B cell (primary cell): ENCODE results near the gene ATXN3L. TPM values are rescaled to one million over a fixed set of nuclear protein-coding genes. Genes with fewer than 3 reads are reported as not detected.

Experiments
- ATAC-seq: fragments of 200-7000 bp; cut with Tn5 transposase; one replicate; pipeline ENCODE4 v1.10.0; 2021; ENCODE audit warnings: low read depth, mild to moderate bottlenecking, moderate number of reproducible peaks, moderate library complexity
- CTCF ChIA-PET: fragments of 350-600 bp; sonication (Branson Sonifier 250); formaldehyde crosslinking; loops from one replicate; lab custom pipeline; 2021; ENCODE audit warnings: antibody characterized with exemption, inconsistent platforms; lab: Charles Lee
- POLR2A ChIA-PET: fragments of 350-600 bp; sonication (Branson Sonifier 250); formaldehyde crosslinking; loops from one replicate; lab custom pipeline; 2021; ENCODE audit warnings: antibody characterized with exemption; lab: Charles Lee
- DNase-seq: peaks from one replicate; pipeline ENCODE4 v3.0.0; 2013
- H2AFZ ChIP-seq: 2 replicates; pipeline ENCODE4 v1.6.1; 2012; ENCODE audit warnings: mild to moderate bottlenecking, low read depth, low read length; ENCODE audit not compliant: insufficient read depth, poor library complexity, severe bottlenecking
- H3K27ac ChIP-seq, 2 donors: 1 replicate in 1 of 2; 2 replicates in 1 of 2; pipeline ENCODE4 v1.5.1; 2012 to 2013; ENCODE audit warnings: low read length in 2 of 2, mild to moderate bottlenecking in 2 of 2, moderate library complexity in 1 of 2
- H3K27me3 ChIP-seq, 4 experiments: fragments of 200-600 bp in 1 of 4; sonication (generic) in 1 of 4; replicated peaks in 1 of 4; 1 replicate in 2 of 4; 2 replicates in 2 of 4; pipeline versions ENCODE4 v1.6.1 to v1.7.0; 2013 to 2016; ENCODE audit warnings: low read length in 3 of 4, mild to moderate bottlenecking in 2 of 4, mixed read lengths in 1 of 4, moderate library complexity in 1 of 4; ENCODE audit not compliant: insufficient read depth in 4 of 4, control insufficient read depth in 3 of 4; ENCODE audit errors: control extremely low read depth in 1 of 4
- H3K36me3 ChIP-seq, 2 experiments: replicated peaks in 1 of 2; 1 replicate in 1 of 2; 2 replicates in 1 of 2; pipeline versions ENCODE4 v1.6.1 to v1.7.1; 2013; ENCODE audit warnings: low read length in 1 of 2; ENCODE audit not compliant: insufficient read depth in 2 of 2, control insufficient read depth in 1 of 2; ENCODE audit errors: control extremely low read depth in 1 of 2, extremely low read depth in 1 of 2
- H3K4me1 ChIP-seq, 2 donors: fragments of 200-600 bp in 1 of 2; sonication (generic) in 1 of 2; 1 replicate in 1 of 2; 2 replicates in 1 of 2; pipeline versions ENCODE4 v1.5.1 to v1.6.1; 2013 to 2017; ENCODE audit warnings: low read length in 2 of 2; ENCODE audit not compliant: control insufficient read depth in 2 of 2, insufficient read depth in 2 of 2
- H3K4me2 ChIP-seq: replicated peaks from 2 replicates; pipeline ENCODE3; 2012; ENCODE audit warnings: mild to moderate bottlenecking, low read depth, low read length; ENCODE audit not compliant: poor library complexity, severe bottlenecking
- H3K4me3 ChIP-seq, 5 experiments: fragments of 200-600 bp in 1 of 5; sonication (generic) in 1 of 5; 1 replicate in 3 of 5; 2 replicates in 2 of 5; pipeline versions ENCODE4 v1.5.1 to v1.7.0; 2011 to 2016; ENCODE audit warnings: low read length in 4 of 5, mild to moderate bottlenecking in 4 of 5, low read depth in 2 of 5, control low read depth in 1 of 5, moderate library complexity in 1 of 5; ENCODE audit not compliant: insufficient read depth in 1 of 5; ENCODE audit errors: control extremely low read depth in 1 of 5, extremely low read depth in 1 of 5
- H3K79me2 ChIP-seq: fragments of 200-600 bp; sonication (generic); one replicate; pipeline ENCODE4 v1.6.0; 2016; ENCODE audit warnings: low read length; ENCODE audit not compliant: control insufficient read depth, insufficient read depth
- H3K9ac ChIP-seq: fragments of 200-600 bp; sonication (generic); 2 replicates; pipeline ENCODE4 v1.6.1; 2017; ENCODE audit warnings: mild to moderate bottlenecking, low read length, moderate library complexity
- H3K9me3 ChIP-seq, 3 donors: one replicate each; pipeline versions ENCODE4 v1.6.1 to v1.7.1; 2013; ENCODE audit warnings: low read length in 2 of 3; ENCODE audit not compliant: control insufficient read depth in 2 of 3, insufficient read depth in 1 of 3; ENCODE audit errors: control extremely low read depth in 1 of 3
- H4K20me1 ChIP-seq: 2 replicates; pipeline ENCODE4 v1.6.0; 2012; ENCODE audit warnings: mild to moderate bottlenecking, low read length; ENCODE audit not compliant: insufficient read depth, control insufficient read depth, poor library complexity, severe bottlenecking
- H3K27ac Mint-ChIP-seq: one replicate; pipeline ENCODE4 v1.8.0; 2021; ENCODE audit warnings: mixed read lengths
- H3K27me3 Mint-ChIP-seq: one replicate; pipeline ENCODE4 v1.8.0; 2021; ENCODE audit warnings: mixed read lengths
- H3K4me1 Mint-ChIP-seq: one replicate; pipeline ENCODE4 v1.8.0; 2021; ENCODE audit warnings: mixed read lengths
- H3K4me3 Mint-ChIP-seq: one replicate; pipeline ENCODE4 v1.8.0; 2021; ENCODE audit warnings: mixed read lengths
- H3K9me3 Mint-ChIP-seq: one replicate; pipeline ENCODE4 v1.8.0; 2022; ENCODE audit warnings: mixed read lengths; ENCODE audit not compliant: insufficient read depth
- CTCF ChIP-seq: fragments of 200-600 bp; IDR thresholded peaks from one replicate; pipeline ENCODE4 v1.8.0; 2022; ENCODE audit warnings: antibody characterized with exemption, mild to moderate bottlenecking
- EZH2 ChIP-seq: IDR thresholded peaks from 2 replicates; pipeline ENCODE4 v1.6.1; 2012; ENCODE audit warnings: borderline replicate concordance, low read depth, mild to moderate bottlenecking, moderate library complexity, low read length; ENCODE audit not compliant: insufficient read depth, poor library complexity, severe bottlenecking
- WGBS: methylation state at CpG from one replicate; pipeline ENCODE4 v1.1.5; 2013; ENCODE audit warnings: missing lambda C conversion rate; ENCODE audit not compliant: insufficient coverage; 5-methylcytosine and 5-hydroxymethylcytosine counted together
- intact Hi-C: fragments of 100-400 bp; cut with micrococcal nuclease; formaldehyde crosslinking; loops from one replicate; pipeline ENCODE4 v1.10.0; 2022
- polyA minus RNA-seq: library from RNA; depleted of rRNA, polyadenylated mRNA; stranded (reverse); fragments of >200 nt; gene quantifications from 2 replicates; pipeline ENCODE4 v1.2.3, GENCODE V29; 2012
- polyA plus RNA-seq: library from polyadenylated mRNA; depleted of rRNA; stranded (reverse); fragments of >200 nt; gene quantifications from 2 replicates; pipeline ENCODE4 v1.2.3, GENCODE V29; 2012
- total RNA-seq, 2 donors: library from RNA; stranded (reverse); fragments of 120-200 nt in 1 of 2; gene quantifications; 1 replicate in 1 of 2; 2 replicates in 1 of 2; pipeline versions ENCODE4 v1.2.3 to v1.2.4, GENCODE V29; 2013 to 2022

Gene ATXN3L
- total RNA-seq (not detected in 2 replicates), polyA plus RNA-seq (not detected in 2 replicates), polyA minus RNA-seq (not detected in 2 replicates)
- not detected for total RNA-seq (2013)

DNA sequence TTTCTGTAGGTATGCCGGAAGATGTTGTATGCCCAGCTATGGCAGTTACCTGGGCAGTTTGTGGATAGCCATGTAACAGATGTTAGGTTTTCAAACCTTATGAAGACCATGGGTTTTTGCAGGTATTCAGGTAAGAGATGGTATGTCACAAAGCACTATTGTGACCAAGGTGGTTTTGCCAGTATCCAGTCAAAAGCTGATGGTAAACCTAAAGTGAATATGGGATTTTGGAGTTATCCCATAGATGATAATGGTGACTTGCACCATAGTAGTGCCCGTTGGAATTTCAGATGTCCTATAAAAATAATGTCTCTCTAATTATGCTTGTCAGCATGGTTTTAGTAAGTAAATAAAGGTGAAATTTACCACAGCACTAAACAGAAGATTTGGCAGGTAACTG is at the start of gene ATXN3L:
Gene ATXN3L (minus strand): TSS at position 101 of the 400 bp plus-strand sequence. CDS start 119 bp downstream, outside the sequence.
- Histone ChIP-seq H3K27ac (no peak within 1 kb of the TSS), H2AFZ (no peak within 1 kb of the TSS), H4K20me1 (no peaks in the 10 kb centered on the region), H3K27me3 (no peaks in the 10 kb centered on the region), H3K4me2 (no peak within 1 kb of the TSS), H3K36me3 (no peaks in the 10 kb centered on the region), H3K4me1 (no peaks in the 10 kb centered on the region), H3K9me3 (peaks cover 0 to 2% (median 0%) of the 10 kb centered on the region in 3 donors), H3K79me2 (no peaks in the 10 kb centered on the region), H3K4me3 (no peak within 1 kb of the TSS), H3K9ac (no peak within 1 kb of the TSS)
- ChIA-PET CTCF (no interaction called here), POLR2A (no interaction called here)
- DNase-seq (no peak), ATAC-seq (no peak)
- Mint-ChIP-seq H3K27ac (no peak within 1 kb of the TSS), H3K27me3 (no peaks in the 10 kb centered on the region), H3K4me3 (no peak within 1 kb of the TSS), H3K9me3 (peaks cover 3% of the 10 kb centered on the region), H3K4me1 (no peaks in the 10 kb centered on the region)
- intact Hi-C loops: no loop called here
- 88% methylated on average over 1 of the region's 2 CpGs for WGBS
- no peak for TF ChIP-seq CTCF
- no peak for TF ChIP-seq EZH2

DNA sequence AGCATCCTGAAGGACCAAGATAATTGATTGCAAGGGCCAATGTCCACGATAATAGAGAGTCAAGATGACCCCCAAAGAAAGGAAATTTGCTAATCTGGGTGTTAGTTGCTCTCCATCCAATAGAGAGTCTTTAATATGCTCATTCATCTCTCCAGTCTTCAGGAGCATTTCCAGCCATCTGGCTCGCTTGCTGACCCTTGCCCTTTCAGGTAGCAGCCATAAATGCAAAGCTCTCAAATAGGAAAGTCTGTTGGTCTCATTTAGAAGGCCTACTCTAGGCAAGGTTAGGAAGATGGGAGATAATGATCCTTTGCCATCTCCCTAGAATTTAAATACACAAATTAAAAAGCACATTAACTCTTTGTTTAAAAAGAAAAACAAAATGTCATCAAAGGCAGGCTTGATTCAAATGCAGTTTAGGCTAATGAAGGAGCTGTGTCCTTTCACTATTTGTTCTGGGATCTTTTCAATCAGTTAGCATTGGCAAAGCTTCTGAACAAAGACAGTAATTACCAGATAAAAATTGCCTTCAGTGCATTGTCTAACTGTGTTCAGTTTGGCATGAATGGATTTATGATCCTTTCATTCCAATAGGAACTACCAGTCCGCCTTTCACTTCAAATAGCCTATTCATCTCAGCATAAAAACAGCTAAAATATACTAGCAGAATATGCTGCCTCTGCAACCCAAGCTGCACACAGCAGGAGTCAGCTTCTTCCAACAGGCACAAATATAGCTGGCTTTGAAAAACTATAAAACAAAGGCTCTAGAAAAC is 49.6 kb upstream of the ATXN3L start:
- Histone ChIP-seq H3K4me3 (no peak overlapping the region), H4K20me1 (no peaks in the 10 kb centered on the region), H3K9ac (no peak overlapping the region), H3K9me3 (no peaks in the 10 kb centered on the region), H3K79me2 (no peaks in the 10 kb centered on the region), H2AFZ (no peak overlapping the region), H3K27ac (no peak overlapping the region), H3K4me1 (peaks cover 0 to 5% of the 10 kb centered on the region in 2 donors), H3K4me2 (no peak overlapping the region), H3K36me3 (no peaks in the 10 kb centered on the region), H3K27me3 (no peaks in the 10 kb centered on the region)
- Mint-ChIP-seq H3K4me1 (peaks cover 6% of the 10 kb centered on the region), H3K9me3 (no peaks in the 10 kb centered on the region), H3K27ac (no peak overlapping the region), H3K27me3 (no peaks in the 10 kb centered on the region), H3K4me3 (no peak overlapping the region)
- DNase-seq: no peak
- 86% methylated on average over 1 of the region's 3 CpGs for WGBS
- ChIA-PET POLR2A (no interaction called here), CTCF (no interaction called here)
- no peak for ATAC-seq
- intact Hi-C loops: loop anchor here (10.0 kb wide), 1 partner anchor 55 kb away; no protein-coding TSS in a partner anchor
- no peak for TF ChIP-seq EZH2
- TF ChIP-seq CTCF: no peak
